Measurements from ENCODE around the gene TBL3. TPM values are rescaled to one million over a fixed set of nuclear protein-coding genes. Genes with fewer than 3 reads are reported as not detected.
A peak's percentile ranks its signal among the peaks of the same experiment; 100 is the strongest.

TBL3 gene
- total RNA-seq, 2 experiments from 2014 or later: 49.9 to 67.2 TPM

DNA sequence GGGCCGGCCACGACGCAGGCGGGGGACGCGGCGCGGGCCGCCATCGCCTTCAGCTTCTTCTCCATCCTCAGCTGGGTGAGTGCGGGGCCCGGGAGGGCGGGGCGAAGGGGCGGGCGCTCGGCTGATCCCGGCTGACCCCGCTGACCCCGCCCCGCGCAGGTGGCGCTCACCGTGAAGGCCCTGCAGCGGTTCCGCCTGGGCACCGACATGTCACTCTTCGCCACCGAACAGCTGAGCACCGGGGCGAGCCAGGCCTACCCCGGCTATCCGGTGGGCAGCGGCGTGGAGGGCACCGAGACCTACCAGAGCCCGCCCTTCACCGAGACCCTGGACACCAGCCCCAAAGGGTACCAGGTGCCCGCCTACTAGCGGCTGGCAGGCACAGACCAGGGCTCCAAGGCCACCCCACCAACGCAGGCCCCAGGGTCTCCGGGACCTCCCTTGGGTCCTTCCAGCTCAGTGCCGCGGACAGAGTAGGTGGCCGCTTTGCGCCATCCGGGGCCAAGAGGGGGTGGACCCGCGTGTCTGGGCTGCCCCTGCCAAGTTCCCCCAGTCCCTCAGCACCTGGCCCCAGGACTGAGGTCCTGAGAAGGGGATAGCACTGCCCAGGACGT is 21.0 kb downstream of the TBL3 start:
- no TSS peak for BruUV-seq (replicated peaks)
- POLR2A ChIA-PET: interaction anchor here (0.9 kb wide), 1 partner anchor 54 kb away, joined by 4 read pairs; the partner anchor contains the start of genes NTHL1 and TSC2
- intact Hi-C loops (cut with micrococcal nuclease; ENCODE audit: unreplicated experiment): loop anchor here (2.0 kb wide), 1 partner anchor 28 kb away; the partner anchor contains the start of gene RPS2
- Histone ChIP-seq H3K9me3 (ENCODE audit: low read length) (no peaks in the 10 kb centered on the region), H3K36me3 (ENCODE audit: insufficient read depth, low read length) (peaks cover 25% of the 10 kb centered on the region), H3K4me2 (ENCODE audit: low read length) (no peak overlapping the region), H3K79me2 (ENCODE audit: insufficient read depth, low read depth, low read length) (no peaks in the 10 kb centered on the region), H4K20me1 (ENCODE audit: insufficient read depth, low read length) (no peaks in the 10 kb centered on the region), H3K9me2 (ENCODE audit: insufficient read depth, low read length) (no peaks in the 10 kb centered on the region), H3K4me3 (ENCODE audit: low read depth, low read length, poor library complexity, severe bottlenecking) (no peak overlapping the region), H3K4me1 (ENCODE audit: insufficient read depth, low read length, poor library complexity, severe bottlenecking) (peaks cover 36% of the 10 kb centered on the region), H2AFZ (ENCODE audit: low read length) (0 out of 2 replicates have a peak overlapping the region, but pooled peaks have one; percentile 35), H3K27ac (ENCODE audit: low read depth, low read length, poor library complexity, severe bottlenecking) (no peak overlapping the region)
- no peak for TF ChIP-seq EZH2phosphoT487 (IDR thresholded peaks at IDR 0.05; ENCODE audit: borderline replicate concordance, low read depth, low read length)
- TF ChIP-seq, protein P1, sequence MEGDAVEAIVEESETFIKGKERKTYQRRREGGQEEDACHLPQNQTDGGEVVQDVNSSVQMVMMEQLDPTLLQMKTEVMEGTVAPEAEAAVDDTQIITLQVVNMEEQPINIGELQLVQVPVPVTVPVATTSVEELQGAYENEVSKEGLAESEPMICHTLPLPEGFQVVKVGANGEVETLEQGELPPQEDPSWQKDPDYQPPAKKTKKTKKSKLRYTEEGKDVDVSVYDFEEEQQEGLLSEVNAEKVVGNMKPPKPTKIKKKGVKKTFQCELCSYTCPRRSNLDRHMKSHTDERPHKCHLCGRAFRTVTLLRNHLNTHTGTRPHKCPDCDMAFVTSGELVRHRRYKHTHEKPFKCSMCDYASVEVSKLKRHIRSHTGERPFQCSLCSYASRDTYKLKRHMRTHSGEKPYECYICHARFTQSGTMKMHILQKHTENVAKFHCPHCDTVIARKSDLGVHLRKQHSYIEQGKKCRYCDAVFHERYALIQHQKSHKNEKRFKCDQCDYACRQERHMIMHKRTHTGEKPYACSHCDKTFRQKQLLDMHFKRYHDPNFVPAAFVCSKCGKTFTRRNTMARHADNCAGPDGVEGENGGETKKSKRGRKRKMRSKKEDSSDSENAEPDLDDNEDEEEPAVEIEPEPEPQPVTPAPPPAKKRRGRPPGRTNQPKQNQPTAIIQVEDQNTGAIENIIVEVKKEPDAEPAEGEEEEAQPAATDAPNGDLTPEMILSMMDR (conservative IDR thresholded peaks at IDR 0.05; ENCODE audit: low read length): no peak
- no peak for DNase-seq (ENCODE audit: low spot score)
- CTCF ChIA-PET (ENCODE audit: unreplicated experiment): no interaction called here

GRCh38 chr16:1993731-1994131 is 21.9 kb downstream of the TBL3 start:
- POLR2A ChIA-PET: no interaction called here
- Histone ChIP-seq H3K36me3 (ENCODE audit: insufficient read depth, low read length) (peaks cover 34% of the 10 kb centered on the region), H3K4me2 (ENCODE audit: low read length) (peak overlapping the region; percentile 18; the same call in 1 of the 2 replicates), H3K9me3 (ENCODE audit: low read length) (no peaks in the 10 kb centered on the region), H3K9me2 (ENCODE audit: insufficient read depth, low read length) (no peaks in the 10 kb centered on the region), H3K4me3 (ENCODE audit: low read depth, low read length, poor library complexity, severe bottlenecking) (no peak overlapping the region), H4K20me1 (ENCODE audit: insufficient read depth, low read length) (no peaks in the 10 kb centered on the region), H3K79me2 (ENCODE audit: insufficient read depth, low read depth, low read length) (no peaks in the 10 kb centered on the region), H3K4me1 (ENCODE audit: insufficient read depth, low read length, poor library complexity, severe bottlenecking) (peaks cover 36% of the 10 kb centered on the region), H3K27ac (ENCODE audit: low read depth, low read length, poor library complexity, severe bottlenecking) (peak overlapping the region; percentile 65), H2AFZ (ENCODE audit: low read length) (no peak overlapping the region)
- CTCF ChIA-PET (ENCODE audit: unreplicated experiment): no interaction called here
- intact Hi-C loops (cut with micrococcal nuclease; ENCODE audit: unreplicated experiment): loop anchor here (2.0 kb wide), 1 partner anchor 29 kb away; the partner anchor contains the start of gene RPS2
- DNase-seq (ENCODE audit: low spot score): peak; percentile 48
- no TSS peak for BruUV-seq (replicated peaks)
- no peak for TF ChIP-seq EZH2phosphoT487 (IDR thresholded peaks at IDR 0.05; ENCODE audit: borderline replicate concordance, low read depth, low read length)
- TF ChIP-seq, protein P1 (conservative IDR thresholded peaks at IDR 0.05; ENCODE audit: low read length): no peak
